ENCODE data around the gene RPN2. TPM values are rescaled to one million over a fixed set of nuclear protein-coding genes. Genes with fewer than 3 reads are reported as not detected.

RPN2 gene
- total and polyA plus RNA-seq, 2 donors (not counting 1 experiment from before 2014, with no cell fraction given): 80.2 to 87.3 TPM

DNA sequence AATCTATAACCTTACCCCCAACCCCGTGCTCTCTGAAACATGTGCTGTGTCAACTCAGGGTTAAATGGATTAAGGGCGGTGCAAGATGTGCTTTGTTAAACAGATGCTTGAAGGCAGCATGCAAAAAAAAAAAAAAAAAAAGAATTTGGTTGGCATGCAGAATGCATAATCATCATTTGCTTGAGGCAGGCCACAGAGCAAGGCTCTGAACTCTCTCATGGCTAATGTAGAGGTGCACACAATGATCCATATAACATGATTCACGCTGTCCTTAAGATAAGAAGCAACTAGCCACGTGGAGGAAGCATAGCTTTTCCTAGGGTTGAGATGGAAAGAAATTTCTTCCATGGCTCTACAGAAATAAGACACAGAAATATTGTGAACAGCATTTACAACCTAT lies 27.6 kb upstream of the RPN2 start:
- Histone ChIP-seq H3K27me3 (replicated peaks in 1 of 4; ENCODE audit: control extremely low read depth in 1 of 4, control insufficient read depth in 3 of 4, insufficient read depth in 4 of 4, low read length in 3 of 4) (no peaks in the 10 kb centered on the region), H3K9me3 (ENCODE audit: control extremely low read depth in 1 of 3, control insufficient read depth in 2 of 3, insufficient read depth in 1 of 3, low read length in 2 of 3) (no peaks in the 10 kb centered on the region), H2AFZ (ENCODE audit: insufficient read depth, low read depth, low read length, poor library complexity, severe bottlenecking) (no peak overlapping the region), H4K20me1 (ENCODE audit: control insufficient read depth, insufficient read depth, low read length, poor library complexity, severe bottlenecking) (no peaks in the 10 kb centered on the region), H3K79me2 (ENCODE audit: control insufficient read depth, insufficient read depth, low read length) (no peaks in the 10 kb centered on the region), H3K36me3 (replicated peaks in 1 of 2; ENCODE audit: control extremely low read depth in 1 of 2, control insufficient read depth in 1 of 2, extremely low read depth in 1 of 2, insufficient read depth in 2 of 2, low read length in 1 of 2) (no peaks in the 10 kb centered on the region), H3K4me2 (replicated peaks; ENCODE audit: low read depth, low read length, poor library complexity, severe bottlenecking) (no peak overlapping the region), H3K4me1 (ENCODE audit: control insufficient read depth in 2 of 2, insufficient read depth in 2 of 2, low read length in 2 of 2) (no peaks in the 10 kb centered on the region), H3K27ac (ENCODE audit: low read length in 2 of 2) (no peak overlapping the region), H3K9ac (ENCODE audit: low read length) (no peak overlapping the region), H3K4me3 (ENCODE audit: control extremely low read depth in 1 of 5, extremely low read depth in 1 of 5, insufficient read depth in 1 of 5, low read depth in 2 of 5, low read length in 4 of 5) (no peak overlapping the region)
- TF ChIP-seq, protein P1, sequence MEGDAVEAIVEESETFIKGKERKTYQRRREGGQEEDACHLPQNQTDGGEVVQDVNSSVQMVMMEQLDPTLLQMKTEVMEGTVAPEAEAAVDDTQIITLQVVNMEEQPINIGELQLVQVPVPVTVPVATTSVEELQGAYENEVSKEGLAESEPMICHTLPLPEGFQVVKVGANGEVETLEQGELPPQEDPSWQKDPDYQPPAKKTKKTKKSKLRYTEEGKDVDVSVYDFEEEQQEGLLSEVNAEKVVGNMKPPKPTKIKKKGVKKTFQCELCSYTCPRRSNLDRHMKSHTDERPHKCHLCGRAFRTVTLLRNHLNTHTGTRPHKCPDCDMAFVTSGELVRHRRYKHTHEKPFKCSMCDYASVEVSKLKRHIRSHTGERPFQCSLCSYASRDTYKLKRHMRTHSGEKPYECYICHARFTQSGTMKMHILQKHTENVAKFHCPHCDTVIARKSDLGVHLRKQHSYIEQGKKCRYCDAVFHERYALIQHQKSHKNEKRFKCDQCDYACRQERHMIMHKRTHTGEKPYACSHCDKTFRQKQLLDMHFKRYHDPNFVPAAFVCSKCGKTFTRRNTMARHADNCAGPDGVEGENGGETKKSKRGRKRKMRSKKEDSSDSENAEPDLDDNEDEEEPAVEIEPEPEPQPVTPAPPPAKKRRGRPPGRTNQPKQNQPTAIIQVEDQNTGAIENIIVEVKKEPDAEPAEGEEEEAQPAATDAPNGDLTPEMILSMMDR (IDR thresholded peaks at IDR 0.05): no peak
- TF ChIP-seq EZH2 (IDR thresholded peaks at IDR 0.05; ENCODE audit: borderline replicate concordance, insufficient read depth, low read depth, low read length, poor library complexity, severe bottlenecking): no peak
- Mint-ChIP-seq H3K4me3 (no peak overlapping the region), H3K4me1 (no peaks in the 10 kb centered on the region), H3K9me3 (ENCODE audit: insufficient read depth) (no peaks in the 10 kb centered on the region), H3K27ac (no peak overlapping the region), H3K27me3 (no peaks in the 10 kb centered on the region)
- no peak for DNase-seq
- ChIA-PET POLR2A (no interaction called here), CTCF (no interaction called here)
- WGBS (ENCODE audit: insufficient coverage): no CpG with 5 or more reads among the region's 4 CpGs
- no peak for ATAC-seq (ENCODE audit: low read depth)
- intact Hi-C loops (cut with micrococcal nuclease): no loop called here

DNA sequence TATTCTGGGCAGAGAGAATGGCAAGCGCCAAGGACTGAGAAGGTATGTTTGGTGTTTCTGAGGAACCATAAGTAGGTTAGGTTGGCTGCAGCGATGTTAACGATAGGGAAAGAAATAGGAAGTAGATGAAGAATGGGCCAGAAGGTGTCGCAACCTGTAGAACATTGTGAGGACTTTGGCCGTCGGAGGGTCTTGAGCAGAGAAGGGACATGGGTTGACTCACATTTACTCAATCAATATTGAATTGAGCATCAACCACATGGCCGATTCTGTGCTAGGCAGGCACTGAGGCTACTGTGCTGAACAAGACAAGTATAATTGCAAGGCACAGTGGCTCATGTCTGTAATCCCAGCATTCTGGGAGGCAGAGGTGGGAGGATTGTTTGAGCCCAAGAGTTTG lies 26.8 kb upstream of the RPN2 start:
- Mint-ChIP-seq H3K4me3 (no peak overlapping the region), H3K27me3 (no peaks in the 10 kb centered on the region), H3K4me1 (no peaks in the 10 kb centered on the region), H3K9me3 (ENCODE audit: insufficient read depth) (no peaks in the 10 kb centered on the region), H3K27ac (no peak overlapping the region)
- no peak for ATAC-seq (ENCODE audit: low read depth)
- 98% methylated on average over 3 of the region's 7 CpGs for WGBS (ENCODE audit: insufficient coverage)
- Histone ChIP-seq H3K36me3 (replicated peaks in 1 of 2; ENCODE audit: control extremely low read depth in 1 of 2, control insufficient read depth in 1 of 2, extremely low read depth in 1 of 2, insufficient read depth in 2 of 2, low read length in 1 of 2) (no peaks in the 10 kb centered on the region), H3K4me2 (replicated peaks; ENCODE audit: low read depth, low read length, poor library complexity, severe bottlenecking) (no peak overlapping the region), H3K79me2 (ENCODE audit: control insufficient read depth, insufficient read depth, low read length) (no peaks in the 10 kb centered on the region), H3K27ac (ENCODE audit: low read length in 2 of 2) (no peak overlapping the region), H4K20me1 (ENCODE audit: control insufficient read depth, insufficient read depth, low read length, poor library complexity, severe bottlenecking) (no peaks in the 10 kb centered on the region), H3K4me3 (ENCODE audit: control extremely low read depth in 1 of 5, extremely low read depth in 1 of 5, insufficient read depth in 1 of 5, low read depth in 2 of 5, low read length in 4 of 5) (no peak overlapping the region), H3K4me1 (ENCODE audit: control insufficient read depth in 2 of 2, insufficient read depth in 2 of 2, low read length in 2 of 2) (no peaks in the 10 kb centered on the region), H3K9me3 (ENCODE audit: control extremely low read depth in 1 of 3, control insufficient read depth in 2 of 3, insufficient read depth in 1 of 3, low read length in 2 of 3) (no peaks in the 10 kb centered on the region), H3K9ac (ENCODE audit: low read length) (no peak overlapping the region), H2AFZ (ENCODE audit: insufficient read depth, low read depth, low read length, poor library complexity, severe bottlenecking) (no peak overlapping the region), H3K27me3 (replicated peaks in 1 of 4; ENCODE audit: control extremely low read depth in 1 of 4, control insufficient read depth in 3 of 4, insufficient read depth in 4 of 4, low read length in 3 of 4) (no peaks in the 10 kb centered on the region)
- CTCF ChIA-PET: no interaction called here
- POLR2A ChIA-PET: no interaction called here
- intact Hi-C loops (cut with micrococcal nuclease): no loop called here
- TF ChIP-seq, protein P1 (IDR thresholded peaks at IDR 0.05): no peak
- no peak for TF ChIP-seq EZH2 (IDR thresholded peaks at IDR 0.05; ENCODE audit: borderline replicate concordance, insufficient read depth, low read depth, low read length, poor library complexity, severe bottlenecking)
- no peak for DNase-seq

Measured in B cell (primary cell).